ENCODE results near the gene STK35.

- TF ChIP-seq EP300 (IDR thresholded peaks at IDR 0.05) (no peak), CTCF (IDR thresholded peaks at IDR 0.05) (no peak), POLR2A (IDR thresholded peaks at IDR 0.05) (no peak)
Observed at GRCh38 chr20:2140561-2140960, 38.9 kb downstream of the STK35 start.

Measured in ovary (tissue), 3 donors.